Panc1 (cell line): Measurements from ENCODE around the gene MYRIP. TPM values are rescaled to one million over a fixed set of nuclear protein-coding genes. Genes with fewer than 3 reads are reported as not detected.

Source experiments
- ATAC-seq: fragments of 200-7000 bp; cut with Tn5 transposase; 2 replicates; pipeline ENCODE4 v1.9.1; 2020; ENCODE audit warnings: mild to moderate bottlenecking, moderate library complexity
- BruUV-seq: library from RNA; stranded (reverse); fragments of 400-500 nt; replicated peaks from 2 replicates; lab custom pipeline; 2021; lab: Mats Ljungman, UMichigan
- CTCF ChIA-PET: fragments of 300-600 bp; sonication (Branson Sonifier 250); formaldehyde crosslinking; loops from one replicate; lab custom pipeline; 2022; ENCODE audit warnings: antibody characterized with exemption; lab: Charles Lee
- POLR2A ChIA-PET: fragments of 300-600 bp; sonication (Branson Sonifier 250); formaldehyde crosslinking; loops from one replicate; lab custom pipeline; 2022; ENCODE audit warnings: antibody characterized with exemption; lab: Charles Lee
- DNase-seq: peaks from one replicate; pipeline ENCODE4 v3.0.0-alpha.2; 2010; ENCODE audit warnings: low read depth, low spot score
- H3K27ac ChIP-seq: 2 replicates; pipeline ENCODE4 v1.5.1; 2011; ENCODE audit warnings: mild to moderate bottlenecking, low read length, inconsistent platforms
- H3K27me3 ChIP-seq: fragments of 200-500 bp; sonication (Bioruptor generic); 2 replicates; pipeline ENCODE4 v1.6.0; 2014; ENCODE audit warnings: low read length, inconsistent platforms; ENCODE audit not compliant: control insufficient read depth, insufficient read depth
- H3K36me3 ChIP-seq: fragments of 200-500 bp; sonication (Bioruptor generic); 2 replicates; pipeline ENCODE4 v1.5.1; 2014; ENCODE audit warnings: inconsistent platforms, mild to moderate bottlenecking, low read length, moderate library complexity; ENCODE audit not compliant: control insufficient read depth, insufficient read depth
- H3K4me1 ChIP-seq: 2 replicates; pipeline ENCODE4 v1.5.1; 2011; ENCODE audit warnings: inconsistent platforms, mild to moderate bottlenecking, low read length, moderate library complexity; ENCODE audit not compliant: control insufficient read depth, insufficient read depth
- H3K4me3 ChIP-seq, 2 experiments: 2 replicates each; pipeline ENCODE4 v1.5.1; 2011 to 2012; ENCODE audit warnings: low read depth in 2 of 2, low read length in 2 of 2, mild to moderate bottlenecking in 2 of 2, inconsistent platforms in 1 of 2, moderate library complexity in 1 of 2
- H3K9me3 ChIP-seq: fragments of 200-500 bp; sonication (Bioruptor generic); 2 replicates; pipeline ENCODE4 v1.5.1; 2014; ENCODE audit warnings: low read depth, mild to moderate bottlenecking, inconsistent platforms, low read length, moderate library complexity; ENCODE audit not compliant: control insufficient read depth, insufficient read depth
- POLR2AphosphoS5 ChIP-seq: IDR thresholded peaks from 2 replicates; pipeline ENCODE4 v1.6.1; 2012; ENCODE audit warnings: mild to moderate bottlenecking, low read depth, low read length, moderate library complexity
- SIN3A ChIP-seq: IDR thresholded peaks from 2 replicates; pipeline ENCODE4 v1.6.1; 2012; ENCODE audit warnings: low read depth, mild to moderate bottlenecking, low read length, moderate library complexity, borderline replicate concordance; ENCODE audit not compliant: insufficient read depth
- TCF7L2 ChIP-seq: IDR thresholded peaks from 2 replicates; pipeline ENCODE4 v1.6.1; 2011; ENCODE audit warnings: mild to moderate bottlenecking, low read depth, low read length, inconsistent platforms
- in situ Hi-C: cut with HindIII; loops from 2 replicates; pipeline ENCODE4 v1.10.0; 2016; ENCODE audit warnings: low sequenced_read_pairs, low pct_unique_long_range_greater_than_20kb
- intact Hi-C: fragments of 100-400 bp; cut with micrococcal nuclease; formaldehyde crosslinking; loops from one replicate; pipeline ENCODE4 v1.10.0; 2022; ENCODE audit not compliant: unreplicated experiment
- total RNA-seq: library from RNA; stranded (reverse); gene quantifications from one replicate; pipeline ENCODE4 v1.2.1, GENCODE V29; 2021; ENCODE audit not compliant: unreplicated experiment
- TF ChIP-seq, protein P1 (sequence below): fragments of 450-650 bp; IDR thresholded peaks from 2 replicates; pipeline ENCODE4 v1.5.1; 2017; ENCODE audit warnings: mild to moderate bottlenecking
- TF ChIP-seq, protein P2 (sequence below), 2 experiments: IDR thresholded peaks; 2 replicates each; pipeline ENCODE4 v1.6.1; 2011 to 2012; ENCODE audit warnings: low read depth in 2 of 2, control low read depth in 1 of 2, low read length in 1 of 2, mild to moderate bottlenecking in 1 of 2, moderate library complexity in 1 of 2; ENCODE audit not compliant: insufficient read depth in 1 of 2

The MYRIP gene
- total RNA-seq, 1 experiment from 2014 or later, result 0.59 TPM

DNA sequence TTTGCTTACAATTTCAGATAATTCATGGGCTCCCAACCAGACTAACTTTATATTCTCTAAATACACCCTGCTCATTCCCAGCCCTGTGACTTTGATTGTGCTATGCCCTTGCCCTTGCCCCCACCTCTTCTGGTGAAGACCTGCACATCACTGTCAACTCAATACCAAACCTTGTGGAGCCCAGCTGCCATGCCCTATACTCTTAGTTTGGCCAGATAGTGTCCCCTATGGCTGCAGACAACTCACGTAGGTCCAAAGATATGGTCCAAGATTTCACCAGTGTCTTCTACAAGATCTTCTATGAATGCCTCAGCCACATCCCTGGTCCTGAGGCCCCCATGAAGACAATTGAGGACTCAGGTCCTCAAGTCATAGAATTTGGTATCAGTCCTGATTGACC, 381.8 kb downstream of the MYRIP start:
- POLR2A ChIA-PET, result no interaction called here
- Histone ChIP-seq H3K4me3 (no peak overlapping the region), H3K36me3 (no peaks in the 10 kb centered on the region), H3K4me1 (no peaks in the 10 kb centered on the region), H3K9me3 (no peaks in the 10 kb centered on the region), H3K27me3 (no peaks in the 10 kb centered on the region), H3K27ac (no peak overlapping the region)
- ATAC-seq (no peak), DNase-seq (no peak)
- intact Hi-C loops, result no loop called here
- in situ Hi-C loops, result no loop called here
- no TSS peak for BruUV-seq
- TF ChIP-seq, protein P1, sequence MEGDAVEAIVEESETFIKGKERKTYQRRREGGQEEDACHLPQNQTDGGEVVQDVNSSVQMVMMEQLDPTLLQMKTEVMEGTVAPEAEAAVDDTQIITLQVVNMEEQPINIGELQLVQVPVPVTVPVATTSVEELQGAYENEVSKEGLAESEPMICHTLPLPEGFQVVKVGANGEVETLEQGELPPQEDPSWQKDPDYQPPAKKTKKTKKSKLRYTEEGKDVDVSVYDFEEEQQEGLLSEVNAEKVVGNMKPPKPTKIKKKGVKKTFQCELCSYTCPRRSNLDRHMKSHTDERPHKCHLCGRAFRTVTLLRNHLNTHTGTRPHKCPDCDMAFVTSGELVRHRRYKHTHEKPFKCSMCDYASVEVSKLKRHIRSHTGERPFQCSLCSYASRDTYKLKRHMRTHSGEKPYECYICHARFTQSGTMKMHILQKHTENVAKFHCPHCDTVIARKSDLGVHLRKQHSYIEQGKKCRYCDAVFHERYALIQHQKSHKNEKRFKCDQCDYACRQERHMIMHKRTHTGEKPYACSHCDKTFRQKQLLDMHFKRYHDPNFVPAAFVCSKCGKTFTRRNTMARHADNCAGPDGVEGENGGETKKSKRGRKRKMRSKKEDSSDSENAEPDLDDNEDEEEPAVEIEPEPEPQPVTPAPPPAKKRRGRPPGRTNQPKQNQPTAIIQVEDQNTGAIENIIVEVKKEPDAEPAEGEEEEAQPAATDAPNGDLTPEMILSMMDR, result no peak
- TF ChIP-seq POLR2AphosphoS5, result no peak
- no peak for TF ChIP-seq TCF7L2
- TF ChIP-seq, protein P2, sequence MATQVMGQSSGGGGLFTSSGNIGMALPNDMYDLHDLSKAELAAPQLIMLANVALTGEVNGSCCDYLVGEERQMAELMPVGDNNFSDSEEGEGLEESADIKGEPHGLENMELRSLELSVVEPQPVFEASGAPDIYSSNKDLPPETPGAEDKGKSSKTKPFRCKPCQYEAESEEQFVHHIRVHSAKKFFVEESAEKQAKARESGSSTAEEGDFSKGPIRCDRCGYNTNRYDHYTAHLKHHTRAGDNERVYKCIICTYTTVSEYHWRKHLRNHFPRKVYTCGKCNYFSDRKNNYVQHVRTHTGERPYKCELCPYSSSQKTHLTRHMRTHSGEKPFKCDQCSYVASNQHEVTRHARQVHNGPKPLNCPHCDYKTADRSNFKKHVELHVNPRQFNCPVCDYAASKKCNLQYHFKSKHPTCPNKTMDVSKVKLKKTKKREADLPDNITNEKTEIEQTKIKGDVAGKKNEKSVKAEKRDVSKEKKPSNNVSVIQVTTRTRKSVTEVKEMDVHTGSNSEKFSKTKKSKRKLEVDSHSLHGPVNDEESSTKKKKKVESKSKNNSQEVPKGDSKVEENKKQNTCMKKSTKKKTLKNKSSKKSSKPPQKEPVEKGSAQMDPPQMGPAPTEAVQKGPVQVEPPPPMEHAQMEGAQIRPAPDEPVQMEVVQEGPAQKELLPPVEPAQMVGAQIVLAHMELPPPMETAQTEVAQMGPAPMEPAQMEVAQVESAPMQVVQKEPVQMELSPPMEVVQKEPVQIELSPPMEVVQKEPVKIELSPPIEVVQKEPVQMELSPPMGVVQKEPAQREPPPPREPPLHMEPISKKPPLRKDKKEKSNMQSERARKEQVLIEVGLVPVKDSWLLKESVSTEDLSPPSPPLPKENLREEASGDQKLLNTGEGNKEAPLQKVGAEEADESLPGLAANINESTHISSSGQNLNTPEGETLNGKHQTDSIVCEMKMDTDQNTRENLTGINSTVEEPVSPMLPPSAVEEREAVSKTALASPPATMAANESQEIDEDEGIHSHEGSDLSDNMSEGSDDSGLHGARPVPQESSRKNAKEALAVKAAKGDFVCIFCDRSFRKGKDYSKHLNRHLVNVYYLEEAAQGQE (IDR thresholded peaks at IDR 0.05; ENCODE audit: insufficient read depth in 1 of 2, low read depth in 2 of 2, low read length in 1 of 2), result no peak
- TF ChIP-seq SIN3A, result no peak
- CTCF ChIA-PET, result interaction anchor here (0.6 to 1.5 kb wide), 6 partner anchors 118 to 499 kb away, joined by 3 to 9 read pairs (median 4); no protein-coding TSS in a partner anchor

DNA sequence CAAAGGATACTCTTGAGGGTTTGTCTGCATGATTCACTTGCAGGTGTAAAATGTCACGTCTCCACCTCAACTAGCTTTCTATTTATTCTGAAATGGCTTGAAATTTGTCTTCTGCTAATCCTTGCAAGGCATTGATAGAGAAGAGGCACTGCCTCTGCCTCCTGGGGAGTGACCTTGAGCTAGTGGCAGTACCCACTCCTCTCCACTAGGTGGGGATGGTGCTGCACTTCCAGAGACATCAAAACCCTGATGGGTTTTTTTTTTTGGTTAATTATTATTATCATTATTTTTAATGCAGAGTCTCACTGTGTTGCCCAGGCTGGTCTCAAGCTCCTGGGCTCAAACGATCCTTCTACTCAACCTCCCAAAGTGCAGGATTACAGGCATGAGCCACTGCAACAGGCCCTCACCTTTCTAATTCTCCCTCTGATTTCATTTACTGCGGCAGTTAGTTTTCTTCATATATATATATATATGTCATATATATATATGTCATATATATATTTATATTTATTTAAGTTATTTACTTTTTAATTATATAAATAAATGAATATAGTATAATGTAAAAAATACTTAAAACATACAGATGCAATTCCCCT, 382.5 kb downstream of the MYRIP start:
- H3K36me3 ChIP-seq, result no peaks in the 10 kb centered on the region
- intact Hi-C loops, result loop anchor here (1.0 kb wide), 1 partner anchor 125 kb away; no protein-coding TSS in a partner anchor
- no peak overlapping the region for H3K4me3 ChIP-seq
- ATAC-seq (peak; percentile 69; the same call in 1 of the 2 replicates), DNase-seq (peak; percentile 35)
- H3K9me3 ChIP-seq, result no peaks in the 10 kb centered on the region
- in situ Hi-C loops, result no loop called here
- ChIA-PET POLR2A (no interaction called here), CTCF (interaction anchor here (0.6 to 1.5 kb wide), 7 partner anchors 117 to 498 kb away, joined by 3 to 9 read pairs (median 4); no protein-coding TSS in a partner anchor)
- no peak overlapping the region for H3K27ac ChIP-seq
- TF ChIP-seq SIN3A, result no peak
- TF ChIP-seq, protein P1, result peak; percentile 83
- BruUV-seq, result no TSS peak
- no peaks in the 10 kb centered on the region for H3K27me3 ChIP-seq
- H3K4me1 ChIP-seq, result no peaks in the 10 kb centered on the region
